ENCODE data around the gene BCL2L11.

DNA sequence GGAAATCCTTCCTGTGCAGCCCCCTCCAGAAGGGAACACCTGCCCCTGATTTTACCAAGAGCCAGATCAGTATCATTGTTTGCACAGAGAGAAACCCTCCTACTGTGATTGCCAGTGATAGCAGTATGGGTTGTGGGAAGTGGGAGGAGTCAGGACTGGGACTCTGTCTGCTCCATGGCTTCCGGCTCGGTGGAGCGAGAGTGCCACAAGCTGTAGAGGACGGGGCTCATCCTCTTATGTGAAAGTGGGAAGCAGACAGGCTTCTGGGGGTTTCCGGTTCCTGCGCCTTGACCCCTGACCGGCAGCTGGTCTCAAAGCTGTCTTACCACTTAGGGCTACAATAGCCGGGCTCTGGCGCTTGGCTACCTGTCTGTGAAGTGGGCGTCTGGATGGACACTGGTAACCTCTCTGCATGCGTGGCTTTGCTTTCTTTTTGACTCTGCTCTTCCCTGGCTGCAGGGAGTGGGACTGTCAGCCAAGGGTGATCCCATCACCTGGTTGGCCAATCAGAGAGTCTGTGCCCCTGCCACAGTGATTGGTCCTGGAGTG, 79.7 kb downstream of the BCL2L11 start:
- TF ChIP-seq EZH2 (IDR thresholded peaks at IDR 0.05; ENCODE audit: borderline replicate concordance, low read depth, low read length, severe bottlenecking) (no peak), POLR2AphosphoS5 (IDR thresholded peaks at IDR 0.05; ENCODE audit: insufficient read depth, low read depth, low read length) (no peak), POLR2A (IDR thresholded peaks at IDR 0.05; ENCODE audit: low read depth, low read length) (no peak), GATA2 (IDR thresholded peaks at IDR 0.05; ENCODE audit: insufficient read depth, insufficient read length, low read depth, low read length) (no peak), MYC (IDR thresholded peaks at IDR 0.05; ENCODE audit: low read depth, low read length) (no peak), FOS (IDR thresholded peaks at IDR 0.05; ENCODE audit: borderline replicate concordance, insufficient read depth, low read length) (no peak), JUN (IDR thresholded peaks at IDR 0.05; ENCODE audit: borderline replicate concordance, insufficient read depth, insufficient read length, low read depth) (no peak)
- TF ChIP-seq, protein P1, sequence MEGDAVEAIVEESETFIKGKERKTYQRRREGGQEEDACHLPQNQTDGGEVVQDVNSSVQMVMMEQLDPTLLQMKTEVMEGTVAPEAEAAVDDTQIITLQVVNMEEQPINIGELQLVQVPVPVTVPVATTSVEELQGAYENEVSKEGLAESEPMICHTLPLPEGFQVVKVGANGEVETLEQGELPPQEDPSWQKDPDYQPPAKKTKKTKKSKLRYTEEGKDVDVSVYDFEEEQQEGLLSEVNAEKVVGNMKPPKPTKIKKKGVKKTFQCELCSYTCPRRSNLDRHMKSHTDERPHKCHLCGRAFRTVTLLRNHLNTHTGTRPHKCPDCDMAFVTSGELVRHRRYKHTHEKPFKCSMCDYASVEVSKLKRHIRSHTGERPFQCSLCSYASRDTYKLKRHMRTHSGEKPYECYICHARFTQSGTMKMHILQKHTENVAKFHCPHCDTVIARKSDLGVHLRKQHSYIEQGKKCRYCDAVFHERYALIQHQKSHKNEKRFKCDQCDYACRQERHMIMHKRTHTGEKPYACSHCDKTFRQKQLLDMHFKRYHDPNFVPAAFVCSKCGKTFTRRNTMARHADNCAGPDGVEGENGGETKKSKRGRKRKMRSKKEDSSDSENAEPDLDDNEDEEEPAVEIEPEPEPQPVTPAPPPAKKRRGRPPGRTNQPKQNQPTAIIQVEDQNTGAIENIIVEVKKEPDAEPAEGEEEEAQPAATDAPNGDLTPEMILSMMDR (IDR thresholded peaks at IDR 0.05; ENCODE audit: extremely low read depth in 1 of 2, insufficient read depth in 1 of 2, low read depth in 1 of 2, low read length in 2 of 2): no peak
- TF ChIP-seq, protein P2, sequence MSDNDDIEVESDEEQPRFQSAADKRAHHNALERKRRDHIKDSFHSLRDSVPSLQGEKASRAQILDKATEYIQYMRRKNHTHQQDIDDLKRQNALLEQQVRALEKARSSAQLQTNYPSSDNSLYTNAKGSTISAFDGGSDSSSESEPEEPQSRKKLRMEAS (IDR thresholded peaks at IDR 0.05; ENCODE audit: insufficient read depth, insufficient read length): no peak
